HG03575 (cell line): Measurements from ENCODE around the gene KCNH2.
"Not testable (repeated sequence)": the region's sequence is repeated elsewhere in the genome, so short reads cannot be mapped to it uniquely, and the experiment has no call there.

Experiments used
- ATAC-seq: cut with Tn5 transposase; IDR thresholded peaks from one replicate; pipeline ENCODE4 v1.9.1; 2021; ENCODE audit not compliant: unreplicated experiment, insufficient number of reproducible peaks, low FRiP score; ENCODE audit errors: extremely low read depth

The KCNH2 gene

GRCh38 chr7:151013733-151014497, 35.8 kb upstream of the KCNH2 start:
- no peak for ATAC-seq

GRCh38 chr7:151013356-151013732, 35.2 kb upstream of the KCNH2 start:
- ATAC-seq: no peak

- no peak for ATAC-seq
Observed at GRCh38 chr7:151012911-151013347, 34.8 kb upstream of the KCNH2 start.

- ATAC-seq: no peak
Observed at GRCh38 chr7:151012031-151012692, 34.0 kb upstream of the KCNH2 start.

- not testable (repeated sequence) for ATAC-seq
Observed at GRCh38 chr7:151011616-151012015, 33.5 kb upstream of the KCNH2 start.

GRCh38 chr7:151011097-151011409, 32.9 kb upstream of the KCNH2 start:
- ATAC-seq: no peak

GRCh38 chr7:151010307-151011096, 32.4 kb upstream of the KCNH2 start:
- no peak for ATAC-seq

GRCh38 chr7:151010037-151010306, 31.9 kb upstream of the KCNH2 start:
- ATAC-seq: no peak

GRCh38 chr7:151009327-151010036, 31.4 kb upstream of the KCNH2 start:
- ATAC-seq: no peak

- ATAC-seq: no peak
Observed at GRCh38 chr7:151008511-151009323, 30.6 kb upstream of the KCNH2 start.

GRCh38 chr7:151008143-151008510, 30.0 kb upstream of the KCNH2 start:
- no peak for ATAC-seq

GRCh38 chr7:151007469-151007898, 29.4 kb upstream of the KCNH2 start:
- no peak for ATAC-seq

- ATAC-seq: no peak
Observed at GRCh38 chr7:151006590-151007300, 28.6 kb upstream of the KCNH2 start.

GRCh38 chr7:151005566-151005965, 27.4 kb upstream of the KCNH2 start:
- no peak for ATAC-seq

- no peak for ATAC-seq
Observed at GRCh38 chr7:151003572-151003971, 25.5 kb upstream of the KCNH2 start.

- no peak for ATAC-seq
Observed at GRCh38 chr7:151001546-151001945, 23.4 kb upstream of the KCNH2 start.

GRCh38 chr7:151000897-151001495, 22.9 kb upstream of the KCNH2 start:
- no peak for ATAC-seq
